ENCODE data around the gene AP4M1. TPM values are rescaled to one million over a fixed set of nuclear protein-coding genes. Genes with fewer than 3 reads are reported as not detected.
A peak's percentile ranks its signal among the peaks of the same experiment; 100 is the strongest.

Gene AP4M1
- total RNA-seq, 1 experiment from 2014 or later = 25.1 TPM

GRCh38 chr7:100115026-100115425 is 13.6 kb downstream of the AP4M1 start:
- BruUV-seq (replicated peaks) = no TSS peak
- Histone ChIP-seq H3K9me3 (ENCODE audit: low read depth, low read length, poor library complexity, severe bottlenecking) (no peaks in the 10 kb centered on the region), H3K4me1 (ENCODE audit: insufficient read depth, low read length, poor library complexity, severe bottlenecking) (peaks cover under 1% of the 10 kb centered on the region), H3K27ac (ENCODE audit: low read depth, low read length, poor library complexity, severe bottlenecking) (no peak overlapping the region), H3K36me3 (ENCODE audit: insufficient read depth, low read length, poor library complexity, severe bottlenecking) (peaks cover 28% of the 10 kb centered on the region), H3K27me3 (replicated peaks; ENCODE audit: insufficient read depth, low read depth, low read length, poor library complexity) (no peaks in the 10 kb centered on the region), H3K4me3 (ENCODE audit: low read depth, low read length, poor library complexity, severe bottlenecking) (no peak overlapping the region)
- ChIA-PET CTCF (no interaction called here), POLR2A (ENCODE audit: low non-redundant PET) (no interaction called here)
- TF ChIP-seq EZH2 (IDR thresholded peaks at IDR 0.05; ENCODE audit: borderline replicate concordance, low read depth, low read length, poor library complexity, severe bottlenecking) (no peak), CTCF (conservative IDR thresholded peaks at IDR 0.05; ENCODE audit: low read depth, low read length) (no peak)
- no peak for DNase-seq (ENCODE audit: low spot score)
- intact Hi-C loops (cut with micrococcal nuclease; ENCODE audit: unreplicated experiment) = no loop called here

- BruUV-seq (replicated peaks) = TSS peak; percentile 75
- H3K4me3 ChIP-seq (ENCODE audit: low read depth, low read length, poor library complexity, severe bottlenecking) = peak overlapping the region; percentile 63
- TF ChIP-seq EZH2 (IDR thresholded peaks at IDR 0.05; ENCODE audit: borderline replicate concordance, low read depth, low read length, poor library complexity, severe bottlenecking) (no peak), CTCF (conservative IDR thresholded peaks at IDR 0.05; ENCODE audit: low read depth, low read length) (no peak)
- no peaks in the 10 kb centered on the region for H3K27me3 ChIP-seq (replicated peaks; ENCODE audit: insufficient read depth, low read depth, low read length, poor library complexity)
- peaks cover 9% of the 10 kb centered on the region for H3K4me1 ChIP-seq (ENCODE audit: insufficient read depth, low read length, poor library complexity, severe bottlenecking)
- H3K27ac ChIP-seq (ENCODE audit: low read depth, low read length, poor library complexity, severe bottlenecking) = peak overlapping the region; percentile 94
- no peaks in the 10 kb centered on the region for H3K9me3 ChIP-seq (ENCODE audit: low read depth, low read length, poor library complexity, severe bottlenecking)
- ChIA-PET POLR2A (ENCODE audit: low non-redundant PET) (no interaction called here), CTCF (no interaction called here)
- peaks cover 3% of the 10 kb centered on the region for H3K36me3 ChIP-seq (ENCODE audit: insufficient read depth, low read length, poor library complexity, severe bottlenecking)
- DNase-seq (ENCODE audit: low spot score) = no peak
- intact Hi-C loops (cut with micrococcal nuclease; ENCODE audit: unreplicated experiment) = no loop called here
Observed at GRCh38 chr7:100118388-100119071, 17.1 kb downstream of the AP4M1 start.

GRCh38 chr7:100119072-100119969 is 17.9 kb downstream of the AP4M1 start, which contains the start of the genes CNPY4 and TAF6:
CNPY4 (plus strand) TSS chr7:100119634; CDS start chr7:100119745, 111 bp downstream.
TAF6 (minus strand) TSS chr7:100119358; CDS start chr7:100114209, 5,149 bp downstream.
- peak; percentile 98 for DNase-seq (ENCODE audit: low spot score)
- Histone ChIP-seq H3K4me1 (ENCODE audit: insufficient read depth, low read length, poor library complexity, severe bottlenecking) (peaks cover 9% of the 10 kb centered on the region), H3K27ac (ENCODE audit: low read depth, low read length, poor library complexity, severe bottlenecking) (peak within 1 kb of the TSS; percentile 94), H3K9me3 (ENCODE audit: low read depth, low read length, poor library complexity, severe bottlenecking) (no peaks in the 10 kb centered on the region), H3K27me3 (replicated peaks; ENCODE audit: insufficient read depth, low read depth, low read length, poor library complexity) (no peaks in the 10 kb centered on the region), H3K4me3 (ENCODE audit: low read depth, low read length, poor library complexity, severe bottlenecking) (peak within 1 kb of the TSS; percentile 63), H3K36me3 (ENCODE audit: insufficient read depth, low read length, poor library complexity, severe bottlenecking) (peaks cover 2% of the 10 kb centered on the region)
- intact Hi-C loops (cut with micrococcal nuclease; ENCODE audit: unreplicated experiment) = no loop called here
- POLR2A ChIA-PET (ENCODE audit: low non-redundant PET) = no interaction called here
- BruUV-seq (replicated peaks) = TSS peak; percentile 72
- no peak for TF ChIP-seq EZH2 (IDR thresholded peaks at IDR 0.05; ENCODE audit: borderline replicate concordance, low read depth, low read length, poor library complexity, severe bottlenecking)
- no peak for TF ChIP-seq CTCF (conservative IDR thresholded peaks at IDR 0.05; ENCODE audit: low read depth, low read length)
- CTCF ChIA-PET = no interaction called here
